HepG2 (cell line): ENCODE data around the gene CYP17A1. TPM values are rescaled to one million over a fixed set of nuclear protein-coding genes. Genes with fewer than 3 reads are reported as not detected.
A peak's percentile ranks its signal among the peaks of the same experiment; 100 is the strongest.

Experiments used
- FOXK2 ChIP-seq: fragments of 450-650 bp; IDR thresholded peaks from 2 replicates; pipeline ENCODE4 v1.6.1; 2016
- IRF2 ChIP-seq: IDR thresholded peaks from 2 replicates; pipeline ENCODE4 v1.6.1; 2018; ENCODE audit warnings: missing genetic modification reagents, missing compliant biosample characterization
- MLLT10 ChIP-seq: sonication (generic); formaldehyde crosslinking; IDR thresholded peaks from 2 replicates; pipeline ENCODE4 v1.4.0; 2020; ENCODE audit warnings: missing genetic modification reagents
- NR2F6 ChIP-seq, 2 experiments: IDR thresholded peaks; 2 replicates each; pipeline ENCODE4 v1.6.1; 2016; ENCODE audit warnings: antibody characterized with exemption in 1 of 2, mild to moderate bottlenecking in 1 of 2
- SNRNP70 ChIP-seq: fragments of 200-400 bp; formaldehyde crosslinking; IDR thresholded peaks from 2 replicates; pipeline ENCODE4 v1.6.1; 2017; ENCODE audit warnings: mild to moderate bottlenecking, low read depth, low read length, moderate library complexity
- ZBTB2 ChIP-seq: sonication (generic); formaldehyde crosslinking; IDR thresholded peaks from 2 replicates; pipeline ENCODE4 v1.8.0; 2022; ENCODE audit warnings: low read depth, missing genetic modification reagents
- ZNF101 ChIP-seq: sonication (generic); formaldehyde crosslinking; IDR thresholded peaks from 2 replicates; pipeline ENCODE4 v1.4.0; 2020; ENCODE audit warnings: mild to moderate bottlenecking, low read depth, missing genetic modification reagents, borderline replicate concordance
- ZNF737 ChIP-seq: sonication (generic); formaldehyde crosslinking; IDR thresholded peaks from 2 replicates; pipeline ENCODE4 v1.5.0; 2020; ENCODE audit warnings: missing genetic modification reagents, mild to moderate bottlenecking, borderline replicate concordance
- ZNF773 ChIP-seq: sonication (generic); formaldehyde crosslinking; IDR thresholded peaks from 2 replicates; pipeline ENCODE4 v1.4.0; 2020; ENCODE audit warnings: missing genetic modification reagents, borderline replicate concordance
- polyA plus RNA-seq, 8 experiments: library from polyadenylated mRNA; depleted of rRNA in 3 of 8; stranded (reverse) in 7 of 8; unstranded in 1 of 8; fragments of >200 nt; fragmentation: Illumina TruSeq in 4 of 8; extraction: Trizol in 4 of 8; gene quantifications; 2 replicates each; pipeline versions ENCODE4 v1.2.1 to v1.2.3, GENCODE V29; 2011 to 2016; ENCODE audit warnings: low read depth in 4 of 8, missing spikeins in 1 of 8, mixed read lengths in 1 of 8; ENCODE audit not compliant: insufficient read depth in 1 of 8
- total RNA-seq, 5 experiments: library from RNA; depleted of rRNA; stranded (reverse); fragments of >200 nt; fragmentation: Illumina TruSeq; extraction: Trizol; gene quantifications; 2 replicates each; pipeline ENCODE4 v1.2.3, GENCODE V29; 2016; ENCODE audit warnings: low read depth in 1 of 5
- TF ChIP-seq, protein P1 (sequence below): IDR thresholded peaks from 2 replicates; pipeline ENCODE4 v1.6.1; 2016; ENCODE audit warnings: low read depth, missing genetic modification reagents, missing compliant biosample characterization
- TF ChIP-seq, protein P2 (sequence below), 2 experiments: fragments of 450-650 bp in 1 of 2; sonication (generic) in 1 of 2; formaldehyde crosslinking in 1 of 2; IDR thresholded peaks; 2 replicates each; pipeline versions ENCODE4 v1.6.1 to v1.8.0; 2016 to 2022; ENCODE audit warnings: antibody characterized with exemption in 1 of 2, mild to moderate bottlenecking in 1 of 2, missing genetic modification reagents in 1 of 2

The CYP17A1 gene
- total and polyA plus RNA-seq, 2 of the 13 experiments (the other 11 are each of a cell fraction or from before 2014, with no cell fraction given): 0.13 to 1.1 TPM

GRCh38 chr10:102814873-102815661 is 22.1 kb downstream of the CYP17A1 start (continued):
- TF ChIP-seq ZBTB2 (CRISPR knock-in tag) (0 out of 2 replicates have a peak, but pooled peaks have one; percentile 73), IRF2 (peak; percentile 53; the same call in 1 of the 2 replicates), NR2F6 (IDR thresholded peaks at IDR 0.05) (peak; percentile 64), NR2F6 (CRISPR knock-in tag; IDR thresholded peaks at IDR 0.05) (peak; percentile 71; the same call in 1 of the 2 replicates), SNRNP70 (no peak), ZNF101 (no peak), FOXK2 (peak; percentile 43; the same call in 1 of the 2 replicates), ZNF773 (CRISPR knock-in tag) (no peak), ZNF737 (CRISPR knock-in tag) (peak; percentile 84; the same call in 1 of the 2 replicates), MLLT10 (CRISPR knock-in tag) (no peak)
- TF ChIP-seq, protein P1, sequence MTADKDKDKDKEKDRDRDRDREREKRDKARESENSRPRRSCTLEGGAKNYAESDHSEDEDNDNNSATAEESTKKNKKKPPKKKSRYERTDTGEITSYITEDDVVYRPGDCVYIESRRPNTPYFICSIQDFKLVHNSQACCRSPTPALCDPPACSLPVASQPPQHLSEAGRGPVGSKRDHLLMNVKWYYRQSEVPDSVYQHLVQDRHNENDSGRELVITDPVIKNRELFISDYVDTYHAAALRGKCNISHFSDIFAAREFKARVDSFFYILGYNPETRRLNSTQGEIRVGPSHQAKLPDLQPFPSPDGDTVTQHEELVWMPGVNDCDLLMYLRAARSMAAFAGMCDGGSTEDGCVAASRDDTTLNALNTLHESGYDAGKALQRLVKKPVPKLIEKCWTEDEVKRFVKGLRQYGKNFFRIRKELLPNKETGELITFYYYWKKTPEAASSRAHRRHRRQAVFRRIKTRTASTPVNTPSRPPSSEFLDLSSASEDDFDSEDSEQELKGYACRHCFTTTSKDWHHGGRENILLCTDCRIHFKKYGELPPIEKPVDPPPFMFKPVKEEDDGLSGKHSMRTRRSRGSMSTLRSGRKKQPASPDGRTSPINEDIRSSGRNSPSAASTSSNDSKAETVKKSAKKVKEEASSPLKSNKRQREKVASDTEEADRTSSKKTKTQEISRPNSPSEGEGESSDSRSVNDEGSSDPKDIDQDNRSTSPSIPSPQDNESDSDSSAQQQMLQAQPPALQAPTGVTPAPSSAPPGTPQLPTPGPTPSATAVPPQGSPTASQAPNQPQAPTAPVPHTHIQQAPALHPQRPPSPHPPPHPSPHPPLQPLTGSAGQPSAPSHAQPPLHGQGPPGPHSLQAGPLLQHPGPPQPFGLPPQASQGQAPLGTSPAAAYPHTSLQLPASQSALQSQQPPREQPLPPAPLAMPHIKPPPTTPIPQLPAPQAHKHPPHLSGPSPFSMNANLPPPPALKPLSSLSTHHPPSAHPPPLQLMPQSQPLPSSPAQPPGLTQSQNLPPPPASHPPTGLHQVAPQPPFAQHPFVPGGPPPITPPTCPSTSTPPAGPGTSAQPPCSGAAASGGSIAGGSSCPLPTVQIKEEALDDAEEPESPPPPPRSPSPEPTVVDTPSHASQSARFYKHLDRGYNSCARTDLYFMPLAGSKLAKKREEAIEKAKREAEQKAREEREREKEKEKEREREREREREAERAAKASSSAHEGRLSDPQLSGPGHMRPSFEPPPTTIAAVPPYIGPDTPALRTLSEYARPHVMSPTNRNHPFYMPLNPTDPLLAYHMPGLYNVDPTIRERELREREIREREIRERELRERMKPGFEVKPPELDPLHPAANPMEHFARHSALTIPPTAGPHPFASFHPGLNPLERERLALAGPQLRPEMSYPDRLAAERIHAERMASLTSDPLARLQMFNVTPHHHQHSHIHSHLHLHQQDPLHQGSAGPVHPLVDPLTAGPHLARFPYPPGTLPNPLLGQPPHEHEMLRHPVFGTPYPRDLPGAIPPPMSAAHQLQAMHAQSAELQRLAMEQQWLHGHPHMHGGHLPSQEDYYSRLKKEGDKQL (CRISPR knock-in tag): peak; percentile 75; the same call in 1 of the 2 replicates
- TF ChIP-seq, protein P2, sequence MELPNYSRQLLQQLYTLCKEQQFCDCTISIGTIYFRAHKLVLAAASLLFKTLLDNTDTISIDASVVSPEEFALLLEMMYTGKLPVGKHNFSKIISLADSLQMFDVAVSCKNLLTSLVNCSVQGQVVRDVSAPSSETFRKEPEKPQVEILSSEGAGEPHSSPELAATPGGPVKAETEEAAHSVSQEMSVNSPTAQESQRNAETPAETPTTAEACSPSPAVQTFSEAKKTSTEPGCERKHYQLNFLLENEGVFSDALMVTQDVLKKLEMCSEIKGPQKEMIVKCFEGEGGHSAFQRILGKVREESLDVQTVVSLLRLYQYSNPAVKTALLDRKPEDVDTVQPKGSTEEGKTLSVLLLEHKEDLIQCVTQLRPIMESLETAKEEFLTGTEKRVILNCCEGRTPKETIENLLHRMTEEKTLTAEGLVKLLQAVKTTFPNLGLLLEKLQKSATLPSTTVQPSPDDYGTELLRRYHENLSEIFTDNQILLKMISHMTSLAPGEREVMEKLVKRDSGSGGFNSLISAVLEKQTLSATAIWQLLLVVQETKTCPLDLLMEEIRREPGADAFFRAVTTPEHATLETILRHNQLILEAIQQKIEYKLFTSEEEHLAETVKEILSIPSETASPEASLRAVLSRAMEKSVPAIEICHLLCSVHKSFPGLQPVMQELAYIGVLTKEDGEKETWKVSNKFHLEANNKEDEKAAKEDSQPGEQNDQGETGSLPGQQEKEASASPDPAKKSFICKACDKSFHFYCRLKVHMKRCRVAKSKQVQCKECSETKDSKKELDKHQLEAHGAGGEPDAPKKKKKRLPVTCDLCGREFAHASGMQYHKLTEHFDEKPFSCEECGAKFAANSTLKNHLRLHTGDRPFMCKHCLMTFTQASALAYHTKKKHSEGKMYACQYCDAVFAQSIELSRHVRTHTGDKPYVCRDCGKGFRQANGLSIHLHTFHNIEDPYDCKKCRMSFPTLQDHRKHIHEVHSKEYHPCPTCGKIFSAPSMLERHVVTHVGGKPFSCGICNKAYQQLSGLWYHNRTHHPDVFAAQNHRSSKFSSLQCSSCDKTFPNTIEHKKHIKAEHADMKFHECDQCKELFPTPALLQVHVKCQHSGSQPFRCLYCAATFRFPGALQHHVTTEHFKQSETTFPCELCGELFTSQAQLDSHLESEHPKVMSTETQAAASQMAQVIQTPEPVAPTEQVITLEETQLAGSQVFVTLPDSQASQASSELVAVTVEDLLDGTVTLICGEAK (IDR thresholded peaks at IDR 0.05): no peak
- TF ChIP-seq, protein P2 (CRISPR knock-in tag; IDR thresholded peaks at IDR 0.05): peak; percentile 67; the same call in 1 of the 2 replicates
